Esophagus muscularis mucosa (tissue), 4 donors: ENCODE measurements around the gene ULK1.

Experiments
- CTCF ChIP-seq, 3 experiments: fragments of 200-600 bp in 2 of 3; fragments of 450-650 bp in 1 of 3; sonication (generic) in 2 of 3; IDR thresholded peaks; one replicate each; pipeline ENCODE4 v1.5.1; 2017 to 2019; ENCODE audit warnings: antibody characterized with exemption in 3 of 3, mild to moderate bottlenecking in 2 of 3, moderate library complexity in 1 of 3
- EP300 ChIP-seq: sonication (generic); formaldehyde crosslinking; IDR thresholded peaks from one replicate; pipeline ENCODE4 v1.6.1; 2017; ENCODE audit warnings: antibody characterized with exemption
- POLR2A ChIP-seq: fragments of 450-650 bp; IDR thresholded peaks from one replicate; pipeline ENCODE4 v1.6.1; 2017; ENCODE audit warnings: antibody characterized with exemption, moderate library complexity, mild to moderate bottlenecking, low read depth

- TF ChIP-seq POLR2A (no peak), CTCF (IDR thresholded peaks at IDR 0.05) (no peak), EP300 (no peak)
Observed at GRCh38 chr12:131867471-131867870, 27.0 kb upstream of the ULK1 start.
